OCI-LY7 (cell line): ENCODE data around the gene TSPAN6.

ENCODE experiments used
- CTCF ChIP-seq: fragments of 200-600 bp; sonication (generic); conservative IDR thresholded peaks from 2 replicates; pipeline ENCODE4 v1.5.1; 2014; ENCODE audit warnings: mild to moderate bottlenecking, antibody characterized with exemption, low read length, moderate library complexity, mixed read lengths
- EZH2phosphoT487 ChIP-seq: fragments of 200-600 bp; sonication (generic); IDR thresholded peaks from 2 replicates; pipeline ENCODE4 v1.6.1; 2018; ENCODE audit warnings: low read depth, borderline replicate concordance, mild to moderate bottlenecking, mixed run types, antibody characterized with exemption, low read length, moderate library complexity, mixed read lengths

- TF ChIP-seq CTCF, result no peak
- no peak for TF ChIP-seq EZH2phosphoT487
Measured at GRCh38 chrX:100672966-100673365, 36.4 kb upstream of the TSPAN6 start.
